H1 (cell line): ENCODE measurements around the gene PRRT1. TPM values are rescaled to one million over a fixed set of nuclear protein-coding genes. Genes with fewer than 3 reads are reported as not detected.

Experiments used
- CTCF ChIA-PET: fragments of 300-600 bp; sonication (Branson Sonifier 250); formaldehyde crosslinking; loops from one replicate; lab custom pipeline; 2021; ENCODE audit not compliant: partially characterized antibody; lab: Charles Lee
- POLR2A ChIA-PET: fragments of 300-600 bp; sonication (Branson Sonifier 250); formaldehyde crosslinking; loops from one replicate; lab custom pipeline; 2021; ENCODE audit warnings: inconsistent platforms; ENCODE audit not compliant: partially characterized antibody; lab: Charles Lee
- DNase-seq, 2 experiments: peaks; one replicate each; pipeline versions ENCODE4 v3.0.0 to v3.0.0-alpha.2; 2010 to 2022; ENCODE audit warnings: low spot score in 2 of 2, low read depth in 1 of 2, mixed read lengths in 1 of 2
- FAIRE-seq: peaks from 2 replicates; lab custom pipeline; 2011; peaks lifted over from hg19 to GRCh38; lab: Jason Lieb, UNC
- H2AFZ ChIP-seq: 2 replicates; pipeline ENCODE4 v1.8.1; 2012; ENCODE audit warnings: low read length, inconsistent platforms
- H2AK5ac ChIP-seq: 2 replicates; pipeline ENCODE4 v1.6.1; 2013; ENCODE audit warnings: low read depth, low read length
- H2BK120ac ChIP-seq: replicated peaks from 2 replicates; pipeline ENCODE3; 2013; ENCODE audit warnings: low read depth, low read length, inconsistent platforms
- H2BK12ac ChIP-seq: 2 replicates; pipeline ENCODE4 v1.6.1; 2013; ENCODE audit warnings: low read depth, low read length
- H2BK15ac ChIP-seq: 2 replicates; pipeline ENCODE4 v1.6.1; 2013; ENCODE audit warnings: low read length
- H2BK20ac ChIP-seq: 2 replicates; pipeline ENCODE4 v1.6.1; 2013; ENCODE audit warnings: low read length
- H2BK5ac ChIP-seq: 2 replicates; pipeline ENCODE4 v1.6.1; 2013; ENCODE audit warnings: low read depth, low read length
- H3K14ac ChIP-seq: 2 replicates; pipeline ENCODE4 v1.6.1; 2013; ENCODE audit warnings: inconsistent platforms; ENCODE audit not compliant: insufficient read length
- H3K18ac ChIP-seq: 2 replicates; pipeline ENCODE4 v1.6.1; 2013; ENCODE audit warnings: low read length; ENCODE audit errors: extremely low read depth
- H3K23ac ChIP-seq: 2 replicates; pipeline ENCODE4 v1.6.1; 2013; ENCODE audit warnings: inconsistent platforms; ENCODE audit not compliant: insufficient read length
- H3K23me2 ChIP-seq: 2 replicates; pipeline ENCODE4 v1.6.1; 2013; ENCODE audit warnings: low read depth, low read length
- H3K27ac ChIP-seq: 2 replicates; pipeline ENCODE4 v1.6.1; 2011; ENCODE audit warnings: low read depth, low read length, inconsistent platforms
- H3K27me3 ChIP-seq, 4 experiments: replicated peaks in 1 of 4; 1 replicate in 1 of 4; 2 replicates in 3 of 4; pipeline versions ENCODE4 v1.6.1 to v1.8.1; 2011 to 2013; ENCODE audit warnings: low read length in 3 of 4, mild to moderate bottlenecking in 3 of 4, inconsistent platforms in 2 of 4, mixed read lengths in 2 of 4, moderate library complexity in 1 of 4; ENCODE audit not compliant: control insufficient read depth in 3 of 4, insufficient read depth in 3 of 4; ENCODE audit errors: extremely low read depth in 1 of 4
- H3K36me3 ChIP-seq, 4 experiments: 2 replicates each; pipeline versions ENCODE4 v1.6.1 to v1.8.1; 2011 to 2013; ENCODE audit warnings: mild to moderate bottlenecking in 4 of 4, low read length in 3 of 4, moderate library complexity in 2 of 4, control low read depth in 1 of 4, inconsistent platforms in 1 of 4; ENCODE audit not compliant: insufficient read depth in 4 of 4, control insufficient read depth in 2 of 4
- H3K4ac ChIP-seq: replicated peaks from 2 replicates; pipeline ENCODE3; 2013; ENCODE audit warnings: low read length, low read depth, mixed read lengths, inconsistent platforms; ENCODE audit not compliant: insufficient read length
- H3K4me1 ChIP-seq, 4 experiments: replicated peaks in 1 of 4; 1 replicate in 1 of 4; 2 replicates in 3 of 4; pipeline versions ENCODE4 v1.6.1 to v1.8.1; 2011 to 2013; ENCODE audit warnings: low read length in 3 of 4, inconsistent platforms in 2 of 4, mixed read lengths in 1 of 4; ENCODE audit not compliant: insufficient read depth in 4 of 4, control insufficient read depth in 3 of 4
- H3K4me2 ChIP-seq, 2 experiments: 2 replicates each; pipeline versions ENCODE4 v1.6.1 to v1.8.1; 2011 to 2013; ENCODE audit warnings: low read depth in 2 of 2, low read length in 2 of 2, control low read depth in 1 of 2, inconsistent platforms in 1 of 2, mild to moderate bottlenecking in 1 of 2; ENCODE audit not compliant: insufficient read depth in 1 of 2
- H3K4me3 ChIP-seq, 4 experiments: fragments of 200-600, 300-600 bp in 1 of 4; sonication (generic), shearing (Covaris generic), sonication (Bioruptor Twin) in 1 of 4; 2 replicates each; pipeline versions ENCODE4 v1.5.1 to v1.8.1; 2011 to 2016; ENCODE audit warnings: low read length in 4 of 4, low read depth in 3 of 4, control low read depth in 2 of 4, inconsistent platforms in 2 of 4, mild to moderate bottlenecking in 2 of 4, mixed read lengths in 1 of 4, moderate library complexity in 1 of 4; ENCODE audit not compliant: insufficient read depth in 2 of 4; ENCODE audit errors: extremely low read depth in 1 of 4
- H3K56ac ChIP-seq: replicated peaks from 2 replicates; pipeline ENCODE3; 2013; ENCODE audit warnings: low read depth, mild to moderate bottlenecking, mixed read lengths, low read length, inconsistent platforms; ENCODE audit not compliant: insufficient read length
- H3K79me1 ChIP-seq: 2 replicates; pipeline ENCODE4 v1.6.1; 2013; ENCODE audit warnings: low read depth, low read length, control low read depth
- H3K79me2 ChIP-seq, 2 experiments: 2 replicates each; pipeline versions ENCODE4 v1.6.1 to v1.8.1; 2012 to 2013; ENCODE audit warnings: low read length in 2 of 2, mild to moderate bottlenecking in 2 of 2, inconsistent platforms in 1 of 2; ENCODE audit not compliant: insufficient read depth in 2 of 2, control insufficient read depth in 1 of 2
- H3K9ac ChIP-seq, 4 experiments: replicated peaks in 1 of 4; 1 replicate in 1 of 4; 2 replicates in 3 of 4; pipeline versions ENCODE4 v1.6.1 to v1.8.1; 2011 to 2013; ENCODE audit warnings: low read depth in 3 of 4, low read length in 3 of 4, control low read depth in 2 of 4, mild to moderate bottlenecking in 2 of 4, moderate library complexity in 2 of 4, inconsistent platforms in 1 of 4; ENCODE audit errors: extremely low read depth in 1 of 4
- H3K9me3 ChIP-seq, 2 experiments: 2 replicates each; pipeline versions ENCODE4 v1.6.1 to v1.8.1; 2012 to 2013; ENCODE audit warnings: mild to moderate bottlenecking in 2 of 2, moderate library complexity in 2 of 2, control low read depth in 1 of 2, inconsistent platforms in 1 of 2, low read depth in 1 of 2, low read length in 1 of 2, mixed read lengths in 1 of 2; ENCODE audit not compliant: insufficient read depth in 2 of 2
- H4K20me1 ChIP-seq, 2 experiments: replicated peaks in 1 of 2; 2 replicates each; pipeline versions ENCODE3 to v1.8.1; 2011 to 2013; ENCODE audit warnings: inconsistent platforms in 2 of 2, low read length in 2 of 2, mild to moderate bottlenecking in 1 of 2; ENCODE audit not compliant: insufficient read depth in 2 of 2, control insufficient read depth in 1 of 2
- H4K5ac ChIP-seq: 2 replicates; pipeline ENCODE4 v1.6.1; 2013; ENCODE audit warnings: low read length, low read depth, mixed read lengths, inconsistent platforms; ENCODE audit not compliant: insufficient read length
- H4K8ac ChIP-seq: 2 replicates; pipeline ENCODE4 v1.8.0; 2013; ENCODE audit warnings: mild to moderate bottlenecking, moderate library complexity, low read length, inconsistent platforms; ENCODE audit not compliant: insufficient read depth; ENCODE audit errors: extremely low read depth
- H4K91ac ChIP-seq: replicated peaks from 2 replicates; pipeline ENCODE3; 2013; ENCODE audit warnings: low read length, mixed read lengths, inconsistent platforms; ENCODE audit not compliant: insufficient read length
- BACH1 ChIP-seq: IDR thresholded peaks from 2 replicates; pipeline ENCODE4 v1.6.1; 2012; ENCODE audit warnings: low read length, improper control_type of control experiment
- BRCA1 ChIP-seq: IDR thresholded peaks from 2 replicates; pipeline ENCODE4 v1.6.1; 2012; ENCODE audit warnings: low read depth, low read length, improper control_type of control experiment
- CREB1 ChIP-seq: IDR thresholded peaks from 2 replicates; pipeline ENCODE4 v1.6.1; 2012; ENCODE audit warnings: inconsistent platforms
- HDAC6 ChIP-seq: IDR thresholded peaks from one replicate; pipeline ENCODE4 v1.7.1; 2012; ENCODE audit warnings: low read depth, mild to moderate bottlenecking, inconsistent platforms, low read length, moderate library complexity
- MAX ChIP-seq: IDR thresholded peaks from 2 replicates; pipeline ENCODE4 v1.6.1; 2012; ENCODE audit warnings: inconsistent platforms
- NRF1 ChIP-seq: IDR thresholded peaks from 2 replicates; pipeline ENCODE4 v1.6.1; 2011; ENCODE audit warnings: mild to moderate bottlenecking, low read depth, low read length, improper control_type of control experiment
- POU5F1 ChIP-seq: IDR thresholded peaks from 2 replicates; pipeline ENCODE4 v1.6.1; 2011; ENCODE audit warnings: low read depth, mild to moderate bottlenecking, low read length, moderate library complexity
- RFX5 ChIP-seq: IDR thresholded peaks from 2 replicates; pipeline ENCODE4 v1.6.1; 2011; ENCODE audit warnings: low read depth, low read length, improper control_type of control experiment, borderline replicate concordance
- WGBS, 2 experiments: shearing (Covaris generic) in 1 of 2; methylation state at CpG; one replicate each; pipeline versions ENCODE4 v1.1.6 to v1.1.7; 2013 to 2015; ENCODE audit warnings: low lambda C conversion rate in 2 of 2, mixed read lengths in 2 of 2, inconsistent platforms in 1 of 2, low coverage in 1 of 2, missing lambda C conversion rate in 1 of 2; ENCODE audit not compliant: insufficient replicate concordance in 2 of 2, insufficient coverage in 1 of 2, insufficient read length in 1 of 2; ENCODE audit errors: extremely low coverage in 1 of 2, missing lambda C conversion rate in 1 of 2; 5-methylcytosine and 5-hydroxymethylcytosine counted together
- polyA plus RNA-seq, 7 experiments: library from polyadenylated mRNA; depleted of rRNA in 3 of 7; stranded (reverse) in 5 of 7; unstranded in 2 of 7; fragments of >200 nt in 5 of 7; fragments of 200-250 nt in 2 of 7; gene quantifications; 1 replicate in 5 of 7; 2 replicates in 1 of 7; 4 replicates in 1 of 7; pipeline versions ENCODE4 v1.2.1 to v1.2.3, GENCODE V29; 2011 to 2013; ENCODE audit warnings: missing spikeins in 2 of 7, mixed read lengths in 2 of 7
- total RNA-seq: library from RNA; stranded (reverse); fragmentation: NEBNext Ultra II Directional; extraction: Animal tissue kit (Norgen Biotek cat#: 25700); gene quantifications from 2 replicates; pipeline ENCODE4 v1.2.1, GENCODE V29; 2021

Gene PRRT1
- total and polyA plus RNA-seq, 2 of the 8 experiments (the other 6 are each of a cell fraction or from before 2014, with no cell fraction given), result 0.71 to 2.8 TPM

GRCh38 chr6:32176476-32177182, 24.9 kb upstream of the PRRT1 start:
- H4K91ac ChIP-seq, result peak overlapping the region; percentile 73
- peaks cover 13 to 48% of the 10 kb centered on the region in 2 experiments for H3K79me2 ChIP-seq
- WGBS, 2 experiments, result 6 to 100% methylated on average over 1 to 5 of the region's 5 CpGs
- peaks cover 2 to 19% (median 9%) of the 10 kb centered on the region in 4 experiments; a peak in 7 of 8 replicates for H3K36me3 ChIP-seq
- H3K27me3 ChIP-seq, result no peaks in the 10 kb centered on the region
- H3K79me1 ChIP-seq, result peaks cover 9% of the 10 kb centered on the region; the same call in 1 of the 2 replicates
- H2AK5ac ChIP-seq, result peak overlapping the region; percentile 91
- no peak overlapping the region for H4K8ac ChIP-seq
- CTCF ChIA-PET, result interaction anchor here (0.8 to 2.4 kb wide), 5 partner anchors 10 to 78 kb away, joined by 3 to 10 read pairs (median 3); no protein-coding TSS in a partner anchor
- no peak overlapping the region for H2AFZ ChIP-seq
- peak overlapping the region; percentile 95 for H3K27ac ChIP-seq
- peak overlapping the region; percentile 97 for H2BK5ac ChIP-seq
- H3K56ac ChIP-seq, result peak overlapping the region; percentile 26
- H3K4me2 ChIP-seq, result peak overlapping the region; percentile 99 to 100
- H2BK12ac ChIP-seq, result peak overlapping the region; percentile 86; the same call in 1 of the 2 replicates
- H3K23me2 ChIP-seq, result peaks cover 26% of the 10 kb centered on the region
- H3K4ac ChIP-seq, result peak overlapping the region; percentile 88
- H3K9me3 ChIP-seq, result no peaks in the 10 kb centered on the region
- H3K4me3 ChIP-seq, result peak overlapping the region; percentile 91 to 99 (median 95)
- POLR2A ChIA-PET, result interaction anchor here (0.6 to 7.9 kb wide), 18 partner anchors 9 to 795 kb away, joined by 3 to 194 read pairs (median 6); partner anchors contain the start of genes ATF6B, EGFL8, FKBPL and GPSM3
- TF ChIP-seq NRF1, result no peak
- no peak for TF ChIP-seq BRCA1
- no peak for TF ChIP-seq RFX5
- no peak for TF ChIP-seq CREB1
- TF ChIP-seq POU5F1, result no peak
- no peak for TF ChIP-seq MAX
- no peak for TF ChIP-seq HDAC6
- no peak for TF ChIP-seq BACH1
- no peak overlapping the region for H2BK15ac ChIP-seq
- peak overlapping the region; percentile 38; the same call in 1 of the 2 replicates for H2BK20ac ChIP-seq
- peak overlapping the region; percentile 97 for H3K18ac ChIP-seq
- H4K5ac ChIP-seq, result peak overlapping the region; percentile 79
- DNase-seq, result peak in 1 of 2 experiments; percentile 46
- H3K23ac ChIP-seq, result no peak overlapping the region
- no peak for FAIRE-seq
- H2BK120ac ChIP-seq, result peak overlapping the region; percentile 8
- H3K9ac ChIP-seq, result peak overlapping the region; percentile 54 to 96 (median 86)
- peaks cover 3 to 6% of the 10 kb centered on the region in 2 experiments for H4K20me1 ChIP-seq
- peaks cover 5 to 21% (median 9%) of the 10 kb centered on the region in 4 experiments; a peak in 6 of 7 replicates for H3K4me1 ChIP-seq
- no peak overlapping the region for H3K14ac ChIP-seq
